Osteocyte (in vitro differentiated cells): ENCODE results near the gene DDA1. TPM values are rescaled to one million over a fixed set of nuclear protein-coding genes. Genes with fewer than 3 reads are reported as not detected.

ENCODE experiments used
- DNase-seq: peaks from one replicate; pipeline ENCODE4 v3.0.0; 2021; ENCODE audit warnings: mixed read lengths; ENCODE audit not compliant: unreplicated experiment; ENCODE audit errors: extremely low spot score
- H3K27ac Mint-ChIP-seq: one replicate; pipeline ENCODE4 v1.8.0; 2021; ENCODE audit warnings: mild to moderate bottlenecking, mixed read lengths; ENCODE audit not compliant: unreplicated experiment
- H3K27me3 Mint-ChIP-seq: one replicate; pipeline ENCODE4 v1.8.0; 2021; ENCODE audit warnings: mixed read lengths; ENCODE audit not compliant: unreplicated experiment
- H3K36me3 Mint-ChIP-seq: one replicate; pipeline ENCODE4 v1.8.0; 2021; ENCODE audit warnings: mixed read lengths; ENCODE audit not compliant: unreplicated experiment
- H3K4me1 Mint-ChIP-seq: one replicate; pipeline ENCODE4 v1.8.0; 2021; ENCODE audit warnings: mixed read lengths; ENCODE audit not compliant: unreplicated experiment
- H3K4me3 Mint-ChIP-seq: one replicate; pipeline ENCODE4 v1.8.0; 2021; ENCODE audit warnings: mild to moderate bottlenecking, moderate library complexity, mixed read lengths; ENCODE audit not compliant: unreplicated experiment
- H3K9me3 Mint-ChIP-seq: one replicate; pipeline ENCODE4 v1.8.0; 2021; ENCODE audit warnings: mixed read lengths; ENCODE audit not compliant: unreplicated experiment
- total RNA-seq: library from RNA; stranded (reverse); gene quantifications from 2 replicates; pipeline ENCODE4 v1.2.1, GENCODE V29; 2021
- TF ChIP-seq, protein P1 (sequence below): fragments of 200-600 bp; sonication (generic); IDR thresholded peaks from 2 replicates; pipeline ENCODE4 v1.5.0; 2021; ENCODE audit warnings: antibody characterized with exemption, mild to moderate bottlenecking, moderate library complexity

DDA1 gene
- total RNA-seq, 1 donor from 2014 or later = 50.0 TPM

DNA sequence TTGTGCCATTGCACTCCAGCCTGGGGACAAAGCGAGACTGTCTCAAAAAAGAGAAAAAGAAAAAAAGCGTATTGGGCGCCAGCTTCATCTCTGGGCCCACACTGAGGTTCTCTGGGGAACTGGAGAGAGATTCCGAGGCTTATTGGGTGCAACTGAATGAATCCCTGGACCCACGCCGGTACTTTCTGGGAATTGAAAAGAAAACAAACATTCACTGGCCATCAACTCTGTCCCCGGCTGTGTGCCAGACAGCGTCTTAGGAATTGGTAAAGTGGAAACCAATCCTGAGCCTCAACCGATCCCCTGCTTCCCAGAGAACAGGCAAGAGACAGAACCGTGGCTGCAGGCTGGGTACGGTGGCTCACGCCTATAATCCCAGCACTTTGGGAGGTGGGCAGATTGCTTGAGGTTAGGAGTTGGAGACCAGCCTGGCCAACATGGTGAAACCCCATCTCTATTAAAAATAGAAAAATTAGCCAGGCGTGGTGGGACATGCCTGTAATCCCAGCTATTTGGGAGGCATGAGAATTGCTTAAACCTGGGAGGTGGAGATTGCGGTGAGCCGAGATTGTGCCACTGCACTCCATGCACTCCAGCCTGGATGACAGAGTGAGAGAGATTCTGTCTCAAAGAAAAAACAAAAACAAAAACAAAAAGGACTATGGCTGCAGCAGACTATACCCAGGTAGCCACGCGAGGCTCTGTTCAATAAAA, 16.7 kb downstream of the DDA1 start:
- TF ChIP-seq, protein P1, sequence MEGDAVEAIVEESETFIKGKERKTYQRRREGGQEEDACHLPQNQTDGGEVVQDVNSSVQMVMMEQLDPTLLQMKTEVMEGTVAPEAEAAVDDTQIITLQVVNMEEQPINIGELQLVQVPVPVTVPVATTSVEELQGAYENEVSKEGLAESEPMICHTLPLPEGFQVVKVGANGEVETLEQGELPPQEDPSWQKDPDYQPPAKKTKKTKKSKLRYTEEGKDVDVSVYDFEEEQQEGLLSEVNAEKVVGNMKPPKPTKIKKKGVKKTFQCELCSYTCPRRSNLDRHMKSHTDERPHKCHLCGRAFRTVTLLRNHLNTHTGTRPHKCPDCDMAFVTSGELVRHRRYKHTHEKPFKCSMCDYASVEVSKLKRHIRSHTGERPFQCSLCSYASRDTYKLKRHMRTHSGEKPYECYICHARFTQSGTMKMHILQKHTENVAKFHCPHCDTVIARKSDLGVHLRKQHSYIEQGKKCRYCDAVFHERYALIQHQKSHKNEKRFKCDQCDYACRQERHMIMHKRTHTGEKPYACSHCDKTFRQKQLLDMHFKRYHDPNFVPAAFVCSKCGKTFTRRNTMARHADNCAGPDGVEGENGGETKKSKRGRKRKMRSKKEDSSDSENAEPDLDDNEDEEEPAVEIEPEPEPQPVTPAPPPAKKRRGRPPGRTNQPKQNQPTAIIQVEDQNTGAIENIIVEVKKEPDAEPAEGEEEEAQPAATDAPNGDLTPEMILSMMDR = no peak
- peaks cover 5% of the 10 kb centered on the region for H3K4me1 Mint-ChIP-seq
- H3K27ac Mint-ChIP-seq = no peak overlapping the region
- no peak for DNase-seq
- peaks cover 3% of the 10 kb centered on the region for H3K36me3 Mint-ChIP-seq
- no peak overlapping the region for H3K4me3 Mint-ChIP-seq
- H3K27me3 Mint-ChIP-seq = no peaks in the 10 kb centered on the region
- H3K9me3 Mint-ChIP-seq = no peaks in the 10 kb centered on the region

DNA sequence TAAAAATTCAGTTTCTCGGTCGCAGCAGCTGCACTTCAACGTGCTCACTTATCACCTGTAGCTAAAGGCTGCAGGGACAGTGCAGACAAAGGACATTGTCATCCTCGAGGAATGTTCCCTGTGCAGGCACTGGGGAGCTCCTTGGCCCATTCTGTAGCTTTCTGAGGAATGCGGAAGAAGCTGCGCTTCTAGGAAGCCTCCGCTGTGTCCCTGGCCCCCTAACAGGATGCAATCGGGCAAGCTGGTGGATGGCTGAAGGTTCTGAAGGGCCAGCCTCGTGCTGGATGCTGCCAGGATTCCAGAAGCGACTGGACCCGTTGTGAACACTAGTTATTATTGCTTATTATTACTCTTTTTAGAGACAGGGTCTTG, 17.2 kb downstream of the DDA1 start:
- Mint-ChIP-seq H3K4me1 (peaks cover 5% of the 10 kb centered on the region), H3K36me3 (peaks cover 3% of the 10 kb centered on the region), H3K9me3 (no peaks in the 10 kb centered on the region), H3K27me3 (no peaks in the 10 kb centered on the region), H3K27ac (no peak overlapping the region), H3K4me3 (no peak overlapping the region)
- DNase-seq = no peak
- TF ChIP-seq, protein P1 = no peak

DNA sequence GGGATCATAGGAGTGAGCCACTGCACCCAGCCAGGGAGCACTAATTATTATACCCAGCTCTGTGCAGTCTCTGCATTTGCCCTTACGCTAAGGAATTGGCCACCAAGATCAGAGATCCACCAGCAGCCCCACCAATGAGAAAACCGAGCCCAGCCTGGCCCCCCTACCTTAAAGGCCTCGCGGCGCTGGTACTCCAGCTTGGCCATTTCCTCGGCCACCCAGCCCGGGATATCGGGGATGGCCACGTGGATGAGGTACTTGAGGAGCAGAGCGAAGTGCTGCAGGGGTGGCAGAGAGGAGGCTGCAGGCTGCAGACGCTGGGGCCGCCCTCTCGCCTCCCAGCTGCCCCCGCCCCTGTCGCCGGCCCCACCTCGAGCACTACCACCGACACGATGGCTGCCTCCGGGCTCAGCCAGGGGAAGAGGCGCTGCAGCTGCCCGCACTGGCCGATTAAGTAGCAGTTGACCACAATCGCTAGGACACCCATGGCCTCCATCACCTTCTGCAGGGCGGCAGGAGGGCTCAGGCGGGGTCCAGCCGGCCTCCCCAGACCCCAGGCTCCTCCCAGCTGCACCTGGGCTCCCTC, 17.8 kb downstream of the DDA1 start:
- no peak overlapping the region for H3K4me3 Mint-ChIP-seq
- DNase-seq = no peak
- H3K36me3 Mint-ChIP-seq = peaks cover 3% of the 10 kb centered on the region
- H3K27ac Mint-ChIP-seq = no peak overlapping the region
- H3K4me1 Mint-ChIP-seq = peaks cover 5% of the 10 kb centered on the region
- no peaks in the 10 kb centered on the region for H3K9me3 Mint-ChIP-seq
- TF ChIP-seq, protein P1 = no peak
- H3K27me3 Mint-ChIP-seq = no peaks in the 10 kb centered on the region

DNA sequence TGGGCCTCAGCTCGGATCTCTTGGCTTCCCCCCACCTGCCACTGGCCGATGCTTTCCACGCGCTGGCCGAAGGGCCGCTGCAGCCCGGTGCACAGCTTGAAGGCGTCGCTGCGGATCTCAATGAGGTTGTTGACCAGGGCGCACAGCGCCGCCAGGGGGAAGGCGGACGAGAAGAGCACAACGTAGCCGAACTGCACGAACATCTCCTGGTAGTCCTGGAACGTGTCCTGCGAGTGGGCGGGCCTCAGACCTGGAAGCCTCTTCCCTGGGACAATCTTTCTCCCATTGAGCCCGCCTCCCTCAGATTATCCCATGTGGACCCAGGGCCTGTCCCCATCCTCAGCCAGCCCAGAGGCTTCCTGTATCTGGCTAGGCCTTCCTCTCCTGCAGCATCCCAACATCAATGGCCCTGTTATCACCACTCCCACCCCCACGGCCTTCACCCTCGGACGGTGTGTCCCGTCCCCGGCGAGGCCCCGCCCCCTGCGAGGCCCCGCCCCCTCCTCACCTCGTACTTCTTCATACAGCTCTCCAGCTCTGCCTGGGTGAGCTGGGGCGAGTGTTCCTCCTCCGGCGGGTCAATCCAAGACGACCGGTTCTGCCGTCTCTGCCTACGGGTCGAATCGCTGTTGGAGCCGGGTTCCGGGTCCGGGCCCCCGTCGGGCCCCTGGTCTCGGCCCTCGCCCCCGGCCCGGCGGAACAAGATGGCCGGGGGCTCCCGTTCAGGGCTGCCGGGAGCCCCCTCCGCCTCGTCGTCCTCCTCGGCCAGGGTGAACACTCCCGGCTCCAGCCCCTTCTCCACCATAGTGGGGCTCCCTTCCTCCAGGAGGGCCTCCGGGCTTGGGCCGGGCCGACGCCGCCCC, 18.5 kb downstream of the DDA1 start:
- Mint-ChIP-seq H3K36me3 (no peaks in the 10 kb centered on the region), H3K27me3 (no peaks in the 10 kb centered on the region), H3K27ac (no peak overlapping the region), H3K4me3 (no peak overlapping the region), H3K9me3 (no peaks in the 10 kb centered on the region), H3K4me1 (peaks cover 3% of the 10 kb centered on the region)
- TF ChIP-seq, protein P1 = no peak
- DNase-seq = no peak
